ENCODE measurements around the gene BCAP31.
"Not testable (repeated sequence)": the region's sequence is repeated elsewhere in the genome, so short reads cannot be mapped to it uniquely, and the experiment has no call there.

The BCAP31 gene

DNA sequence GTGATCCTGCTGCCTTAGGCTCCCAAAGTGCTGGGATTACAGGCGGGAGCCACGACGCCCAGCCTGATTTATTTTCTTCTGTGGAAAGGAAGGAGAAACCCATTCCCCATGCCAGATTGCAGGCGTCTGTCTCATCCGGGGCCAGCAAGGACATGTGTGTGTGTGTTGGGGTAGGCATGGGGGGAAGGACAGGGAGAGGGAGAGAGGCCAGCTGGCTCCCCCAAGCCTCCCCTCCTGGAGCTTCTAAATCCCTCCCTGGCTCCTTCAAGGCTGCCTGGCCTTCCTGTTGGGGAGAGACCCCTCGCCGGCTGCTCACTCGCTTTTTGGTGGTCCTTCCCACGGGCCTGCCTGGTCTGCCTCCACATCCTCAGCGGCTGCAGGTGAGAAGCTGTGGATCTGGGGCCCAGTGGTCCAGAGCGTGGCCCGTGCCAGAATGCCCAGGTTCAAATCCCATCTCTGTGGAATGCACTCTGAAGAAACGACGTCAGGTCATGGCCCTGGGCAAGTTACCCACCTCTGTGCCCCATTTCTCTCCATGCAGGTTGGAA lies 38.5 kb upstream of the BCAP31 start:
- DNase-seq = no peak

DNA sequence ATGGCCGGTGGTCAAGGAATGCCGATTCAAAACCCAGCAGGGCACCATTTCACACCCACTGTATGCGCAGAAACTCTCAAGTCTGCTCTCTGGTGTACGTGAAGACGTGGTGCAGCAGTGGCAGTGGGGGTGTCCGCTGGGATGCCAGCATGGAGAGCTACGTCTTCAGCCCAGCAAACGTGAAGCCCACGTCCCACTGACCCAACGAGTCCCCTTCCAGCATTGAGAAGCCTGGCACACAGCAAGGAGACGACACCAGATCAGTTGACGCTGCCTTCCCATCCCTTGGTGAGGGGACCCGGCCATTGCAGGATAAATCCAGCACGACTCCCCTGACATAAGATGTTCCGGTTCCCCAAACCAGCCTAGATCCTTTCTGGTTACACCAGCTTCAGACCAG lies 37.7 kb upstream of the BCAP31 start:
- DNase-seq = no peak

DNA sequence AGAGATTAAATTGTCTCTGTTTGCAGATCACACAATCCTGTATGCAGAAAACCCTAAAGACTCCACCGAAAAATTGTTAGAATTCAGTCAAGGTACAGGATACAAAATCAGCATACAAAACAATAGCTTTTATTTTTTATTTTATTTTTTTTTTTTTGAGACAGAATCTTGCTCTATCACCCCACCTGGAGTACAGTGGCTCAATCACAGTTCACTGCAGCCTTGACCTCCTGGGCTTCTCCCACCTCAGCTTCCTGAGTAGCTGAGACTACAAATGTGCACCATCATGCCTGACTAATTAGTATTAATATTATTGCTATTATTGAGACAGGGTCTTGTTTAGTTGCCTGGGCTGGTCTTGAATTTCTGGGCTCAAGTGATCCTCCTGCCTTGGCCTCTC lies 30.9 kb upstream of the BCAP31 start:
- no peak for DNase-seq

DNA sequence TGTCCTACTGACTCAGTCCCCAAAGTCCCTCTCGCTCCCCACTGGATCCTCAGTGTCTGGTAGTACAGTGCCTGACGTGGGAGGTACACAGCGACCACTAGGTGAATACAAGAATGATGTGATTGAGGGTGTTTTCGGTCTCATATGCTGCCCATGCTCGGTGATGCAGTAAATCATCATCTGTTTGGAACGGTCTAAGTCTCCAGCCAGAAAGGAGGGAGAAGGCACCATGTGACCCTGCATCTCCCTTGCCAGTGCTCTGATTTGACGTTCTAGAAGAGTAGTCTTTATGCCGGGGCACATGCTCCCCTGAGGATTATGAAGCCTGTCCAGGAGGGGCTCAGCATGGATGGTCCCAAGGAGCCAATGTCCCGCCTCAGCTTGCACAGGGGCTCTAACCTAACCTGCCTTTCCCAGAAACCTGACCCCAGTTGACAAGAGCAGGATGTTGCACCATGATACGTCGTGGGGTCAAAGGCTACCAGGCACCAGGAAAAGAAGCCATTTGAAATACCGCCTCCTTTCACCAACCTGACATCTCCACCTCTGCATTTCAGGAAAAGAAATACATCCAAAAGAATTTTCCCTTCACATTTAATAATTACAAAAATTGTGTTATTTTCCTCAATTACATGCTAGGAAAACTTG lies 26.1 kb upstream of the BCAP31 start:
- DNase-seq = no peak

DNA sequence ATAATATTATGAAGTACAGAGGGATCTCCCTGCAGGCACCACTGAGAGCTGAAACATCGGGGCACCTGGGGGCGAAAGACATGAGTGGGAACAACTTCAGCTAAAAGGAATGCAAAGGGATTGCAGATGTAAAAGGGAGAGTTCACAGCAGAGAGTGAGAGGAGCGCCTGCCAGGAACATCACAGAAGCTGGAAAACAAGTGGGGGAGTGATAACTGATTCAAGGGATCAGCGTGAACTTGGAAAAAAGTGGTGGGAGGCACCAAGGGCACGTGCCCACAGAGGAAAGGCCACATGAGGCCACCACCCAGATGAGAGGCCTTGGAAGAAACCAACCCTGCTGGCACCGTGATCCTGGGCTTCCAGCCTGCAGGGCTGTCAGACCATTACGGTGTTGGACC lies 24.8 kb upstream of the BCAP31 start:
- not testable (repeated sequence) for DNase-seq

DNA sequence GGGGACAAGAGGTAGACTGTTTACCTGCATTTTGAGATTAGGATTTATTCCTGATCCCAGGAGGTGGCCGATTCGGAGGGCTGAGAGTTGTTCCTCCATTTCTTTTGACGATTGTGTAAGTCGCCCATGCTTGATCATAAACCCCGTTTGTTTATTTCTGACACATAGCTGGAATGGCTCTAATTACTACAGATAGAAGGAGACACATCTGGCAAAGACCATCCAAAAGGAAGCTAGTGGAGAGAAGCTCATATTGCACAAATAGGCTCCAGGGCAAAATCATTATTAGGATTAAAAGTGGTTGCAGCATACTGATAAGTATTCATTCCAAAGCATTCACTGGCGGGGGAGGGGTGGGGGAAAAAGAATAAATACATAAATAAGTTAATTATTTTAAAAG lies 22.8 kb upstream of the BCAP31 start:
- DNase-seq = not testable (repeated sequence)

DNA sequence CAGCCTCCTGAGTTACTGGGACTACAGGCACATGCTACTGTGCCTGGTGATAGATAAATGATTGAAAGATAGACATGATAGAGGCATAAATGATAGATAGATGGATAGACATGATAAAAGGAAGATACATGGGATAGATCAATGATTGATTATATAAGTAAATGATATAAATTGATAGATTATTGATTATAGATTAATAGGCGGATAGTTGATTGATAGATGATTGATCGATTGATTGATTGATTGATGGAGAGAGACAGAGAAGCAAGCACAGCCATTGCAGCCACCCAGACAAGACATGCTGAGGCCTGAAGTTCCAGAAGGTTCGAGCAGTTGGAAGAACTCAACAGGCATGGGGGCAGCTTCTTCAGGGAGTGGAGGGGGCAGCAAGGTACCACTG lies 22.2 kb upstream of the BCAP31 start:
- no peak for DNase-seq

DNA sequence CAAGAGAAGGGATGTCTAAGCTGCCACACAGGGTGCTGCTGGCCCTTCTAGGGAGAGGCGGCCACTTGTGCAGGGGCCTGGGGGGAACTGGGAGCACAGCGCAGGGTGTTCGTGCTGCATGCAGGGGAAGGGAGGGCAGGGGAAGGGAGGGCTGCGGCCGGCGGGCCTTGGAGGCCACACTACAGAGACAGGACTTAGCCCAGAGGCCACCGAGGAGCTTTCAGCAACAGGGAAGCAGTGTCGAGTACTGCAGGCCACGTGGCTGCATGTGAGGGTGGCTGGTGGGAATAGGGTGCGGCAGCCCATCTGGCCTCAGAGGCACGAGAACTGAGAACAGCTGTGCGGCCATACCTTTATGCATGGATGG lies 20.9 kb upstream of the BCAP31 start:
- DNase-seq = not testable (repeated sequence)

DNA sequence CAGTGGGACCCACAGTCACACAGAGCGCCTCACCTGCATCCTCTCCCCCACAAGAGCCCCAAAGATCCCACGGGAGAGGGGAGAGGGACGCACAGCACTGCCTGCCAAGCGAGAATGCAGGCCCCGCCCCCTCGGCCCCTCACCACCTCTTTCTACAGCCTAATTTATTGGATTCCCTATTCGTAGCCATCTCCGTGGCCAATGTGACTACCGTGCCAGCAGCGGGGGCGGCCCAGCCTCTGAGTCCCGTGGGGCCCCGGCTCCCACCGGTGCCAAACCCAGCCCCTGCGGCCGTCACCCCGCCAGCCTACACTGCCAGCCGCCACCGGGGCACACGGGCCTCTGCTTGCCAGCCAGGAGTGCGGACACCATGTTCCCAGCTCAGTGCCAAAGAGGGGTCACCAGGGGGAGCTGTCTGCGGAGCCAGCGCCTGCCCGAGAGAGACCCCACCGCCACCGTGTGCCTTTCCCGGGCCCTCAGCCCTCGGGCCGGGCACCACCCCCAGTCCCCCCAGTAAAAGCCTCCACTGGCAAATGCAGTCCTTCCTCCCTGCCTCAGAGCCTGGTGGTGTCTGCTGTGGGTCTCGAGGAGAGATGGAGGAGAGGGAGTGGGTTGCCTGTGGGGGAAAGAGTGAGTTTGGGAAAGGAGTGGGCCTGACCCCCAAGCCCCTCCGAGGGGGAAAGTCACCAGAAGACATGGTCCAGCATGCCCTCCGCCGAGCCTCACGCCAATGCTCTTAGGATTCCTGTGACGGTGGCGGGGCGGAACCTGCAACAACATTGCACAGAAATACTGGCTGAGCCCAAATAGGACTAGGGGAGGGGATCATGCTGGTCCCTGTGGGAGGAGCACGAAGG lies 20.3 kb upstream of the BCAP31 start:
- DNase-seq = no peak

DNA sequence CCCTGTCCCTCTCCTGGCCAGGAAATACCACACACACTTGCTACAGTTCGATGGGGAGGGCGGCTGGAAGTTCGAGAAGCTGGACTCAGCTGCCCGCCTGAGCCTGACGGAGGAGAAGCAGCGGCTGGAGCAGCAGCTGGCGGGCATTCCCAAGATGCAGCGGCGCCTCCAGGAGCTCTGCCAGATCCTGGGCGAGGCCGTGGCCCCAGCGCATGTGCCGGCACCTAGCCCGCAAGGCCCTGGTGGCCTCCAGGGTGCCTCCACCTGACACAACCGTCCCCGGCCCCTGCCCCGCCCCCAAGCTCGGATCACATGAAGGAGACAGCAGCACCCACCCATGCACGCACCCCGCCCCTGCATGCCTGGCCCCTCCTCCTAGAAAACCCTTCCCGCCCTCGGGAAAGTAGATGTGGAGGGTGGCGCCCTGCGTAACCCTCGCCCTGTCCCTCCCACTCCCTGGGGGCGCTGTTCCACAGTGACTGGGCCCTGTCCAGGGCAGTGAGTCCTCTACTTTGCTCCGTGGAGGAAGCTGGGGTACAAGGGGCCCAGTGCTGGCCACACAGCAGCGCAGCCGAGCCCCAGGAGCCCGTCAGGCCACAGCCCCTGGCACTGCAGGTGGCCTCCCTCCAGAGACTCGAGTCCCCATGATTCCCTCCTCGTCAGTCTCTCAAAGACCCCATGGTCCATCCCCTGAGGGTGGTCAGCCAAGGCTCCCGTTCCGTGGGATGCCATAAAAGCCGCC lies 19.5 kb upstream of the BCAP31 start:
- not testable (repeated sequence) for DNase-seq

DNA sequence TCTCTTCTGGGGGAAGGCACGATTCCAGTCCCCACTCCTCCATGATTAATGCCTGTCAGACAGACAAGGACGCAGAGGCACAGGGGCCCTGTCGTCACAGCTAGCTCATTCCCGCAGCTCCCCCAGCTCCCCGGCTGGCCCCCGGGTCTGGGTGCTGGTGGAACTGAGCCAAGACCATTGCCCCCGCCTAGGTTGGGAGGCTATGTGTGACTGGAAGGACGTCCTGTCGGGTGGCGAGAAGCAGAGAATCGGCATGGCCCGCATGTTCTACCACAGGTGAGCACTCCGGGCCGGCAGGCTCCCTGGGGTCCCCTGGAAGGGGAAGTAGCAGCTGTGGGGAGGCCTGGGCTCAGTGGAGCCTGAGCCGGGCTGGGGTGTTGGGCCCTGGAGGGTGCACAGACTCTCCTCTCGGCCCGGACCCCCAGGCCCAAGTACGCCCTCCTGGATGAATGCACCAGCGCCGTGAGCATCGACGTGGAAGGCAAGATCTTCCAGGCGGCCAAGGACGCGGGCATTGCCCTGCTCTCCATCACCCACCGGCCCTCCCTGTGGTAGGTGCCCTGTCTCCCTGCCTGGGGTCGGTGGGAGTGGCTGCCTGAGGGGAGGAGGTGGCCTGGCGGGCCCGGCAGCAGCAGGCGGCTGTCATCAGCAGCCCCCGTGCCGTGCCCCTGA lies 18.7 kb upstream of the BCAP31 start:
- DNase-seq = not testable (repeated sequence)

DNA sequence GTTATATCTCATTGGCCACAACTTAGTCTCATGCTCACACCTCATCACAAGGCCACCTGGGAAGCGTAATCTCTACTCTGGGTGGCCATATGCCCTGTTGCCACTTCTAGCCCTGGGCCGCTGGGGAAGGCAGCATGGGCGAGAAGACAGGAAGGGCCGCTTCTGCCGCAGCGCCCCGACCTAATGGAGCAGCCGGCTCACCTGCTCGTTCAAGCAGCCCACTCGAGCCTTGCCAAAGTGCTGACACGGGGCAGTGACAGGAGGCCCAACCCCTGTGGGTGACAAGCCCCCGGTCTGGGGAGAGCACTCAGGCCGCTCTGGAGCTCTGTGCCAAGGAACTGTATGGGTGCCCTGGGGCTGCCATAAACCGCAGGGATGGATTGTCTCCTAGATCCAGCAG lies 17.9 kb upstream of the BCAP31 start:
- DNase-seq = not testable (repeated sequence)

DNA sequence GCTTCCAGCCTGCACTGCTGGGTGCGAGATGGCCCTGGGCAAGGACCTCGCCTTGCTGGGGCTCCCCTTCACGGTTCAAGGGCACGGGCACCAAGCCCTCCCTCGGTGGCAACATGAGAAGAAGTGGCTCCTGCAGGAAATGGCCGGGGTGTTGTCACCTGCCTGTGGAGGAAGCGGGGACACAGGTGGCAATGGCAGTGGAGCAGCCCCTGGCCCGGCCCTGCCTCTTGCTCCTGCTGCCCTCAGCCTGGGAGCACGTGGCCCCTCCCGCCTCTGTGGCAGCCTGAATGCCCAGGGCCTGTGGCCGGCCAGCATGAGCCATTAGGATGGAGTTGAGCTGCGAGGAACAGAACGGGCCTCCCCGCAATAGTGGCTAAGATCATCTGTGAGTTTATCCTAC lies 17.3 kb upstream of the BCAP31 start:
- DNase-seq = no peak

DNA sequence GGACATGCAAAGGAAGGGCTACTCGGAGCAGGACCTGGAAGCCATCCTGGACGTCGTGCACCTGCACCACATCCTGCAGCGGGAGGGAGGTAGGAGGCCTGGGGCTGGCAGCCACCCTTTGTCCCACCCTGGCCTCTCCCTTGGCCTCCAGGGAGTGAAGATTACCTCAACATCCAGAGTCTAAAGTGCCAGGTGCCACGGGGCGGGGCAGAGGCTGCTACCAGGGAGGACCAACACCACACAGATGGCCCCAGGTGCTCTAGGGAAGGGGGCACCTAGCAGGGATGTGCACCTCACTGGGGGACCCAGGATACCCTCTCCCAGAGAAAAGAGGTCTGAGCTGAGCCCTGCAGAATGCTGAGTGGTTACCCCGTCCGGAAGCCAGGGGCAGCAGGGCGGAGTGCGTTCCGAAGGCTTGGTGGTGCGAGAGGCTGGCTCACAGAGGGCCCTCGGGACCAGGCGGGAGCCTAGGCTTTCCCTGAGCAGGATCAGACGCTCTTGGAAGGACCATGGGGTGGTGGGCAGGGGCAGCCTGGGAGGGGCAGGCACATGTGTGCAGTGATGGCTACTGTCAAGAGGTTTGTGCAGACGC lies 16.5 kb upstream of the BCAP31 start:
- DNase-seq = no peak

DNA sequence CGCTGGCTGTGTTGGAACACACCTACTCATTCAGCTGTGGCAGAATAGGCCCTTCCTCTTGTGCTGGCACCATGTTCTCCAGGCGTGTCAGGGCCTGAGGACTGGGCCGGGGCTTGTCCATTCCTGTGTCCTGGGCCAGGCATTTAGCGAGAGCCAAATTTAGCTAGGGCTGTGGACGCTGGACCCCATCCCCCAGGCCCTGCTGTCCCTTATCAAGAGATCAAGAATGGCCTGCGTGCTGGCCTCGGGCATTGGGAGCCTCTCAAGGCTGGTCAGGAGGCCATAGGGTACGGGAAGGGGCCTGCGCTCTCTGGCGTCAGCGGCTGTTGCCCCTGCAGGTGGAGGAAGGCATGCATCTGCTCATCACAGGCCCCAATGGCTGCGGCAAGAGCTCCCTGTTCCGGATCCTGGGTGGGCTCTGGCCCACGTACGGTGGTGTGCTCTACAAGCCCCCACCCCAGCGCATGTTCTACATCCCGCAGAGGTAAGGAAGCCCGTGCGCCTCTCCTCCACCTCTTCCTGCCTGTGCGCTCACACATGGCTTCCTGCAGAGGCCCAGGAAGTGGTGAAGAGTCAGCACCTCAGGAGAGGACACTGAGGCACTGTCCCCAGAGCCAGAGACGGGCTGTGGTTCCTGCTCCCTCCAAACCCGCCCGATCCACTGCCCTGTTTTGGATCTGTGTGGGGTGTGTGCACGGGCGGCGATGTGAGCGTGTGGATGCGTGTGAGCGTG lies 15.7 kb upstream of the BCAP31 start:
- DNase-seq = no peak

DNA sequence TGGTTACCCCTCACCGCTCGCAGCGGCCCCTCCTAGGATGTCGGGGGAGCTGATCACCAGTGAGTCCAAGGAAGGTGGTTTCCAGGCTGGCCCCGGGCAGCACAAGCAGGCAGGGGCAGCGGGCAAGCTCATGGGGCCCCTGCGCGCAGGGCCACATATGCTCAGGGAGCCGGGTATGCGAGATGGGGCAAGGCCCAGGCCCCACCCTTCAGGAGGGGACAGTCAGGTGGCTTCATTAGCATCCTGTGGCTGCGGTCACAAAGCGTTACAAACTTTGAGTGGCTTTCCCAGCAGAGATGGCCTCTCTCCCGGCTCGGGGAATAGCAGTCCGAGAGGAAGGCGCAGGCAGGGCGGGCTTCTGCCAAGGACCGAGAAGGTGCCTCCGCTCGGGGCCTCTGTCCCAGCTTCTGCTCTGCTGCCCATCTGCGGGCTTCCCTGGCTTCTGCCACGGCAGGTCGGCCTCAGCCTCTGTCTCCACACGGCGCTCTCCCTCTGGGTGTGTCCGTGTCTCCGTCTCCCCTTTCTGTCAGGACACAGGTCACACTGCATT lies 13.9 kb upstream of the BCAP31 start:
- no peak for DNase-seq

DNA sequence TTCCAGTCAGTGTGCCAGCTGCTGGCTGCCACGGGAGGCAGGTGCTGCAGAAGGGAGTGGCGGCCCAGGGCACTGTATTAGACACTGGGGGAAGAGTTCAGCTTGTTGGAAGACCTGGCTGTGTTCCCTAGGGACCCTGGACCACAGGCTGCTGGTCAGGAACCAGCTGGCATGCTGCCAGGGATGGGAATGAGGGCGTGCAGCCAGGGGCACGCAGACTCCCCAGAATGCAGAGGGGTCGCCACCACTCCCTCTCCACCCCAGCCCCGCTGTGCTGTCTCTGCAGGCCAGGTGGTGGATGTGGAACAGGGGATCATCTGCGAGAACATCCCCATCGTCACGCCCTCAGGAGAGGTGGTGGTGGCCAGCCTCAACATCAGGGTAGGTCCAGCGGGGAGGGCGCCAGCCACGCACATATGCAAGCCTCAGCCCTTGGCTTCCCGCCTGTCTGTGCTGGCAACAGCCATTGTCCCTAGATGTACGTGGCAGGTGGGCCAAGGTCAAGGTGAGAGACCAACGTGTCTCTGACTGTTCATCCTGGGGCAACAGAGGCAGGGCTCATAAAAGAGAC lies 12.8 kb upstream of the BCAP31 start:
- DNase-seq = no peak

DNA sequence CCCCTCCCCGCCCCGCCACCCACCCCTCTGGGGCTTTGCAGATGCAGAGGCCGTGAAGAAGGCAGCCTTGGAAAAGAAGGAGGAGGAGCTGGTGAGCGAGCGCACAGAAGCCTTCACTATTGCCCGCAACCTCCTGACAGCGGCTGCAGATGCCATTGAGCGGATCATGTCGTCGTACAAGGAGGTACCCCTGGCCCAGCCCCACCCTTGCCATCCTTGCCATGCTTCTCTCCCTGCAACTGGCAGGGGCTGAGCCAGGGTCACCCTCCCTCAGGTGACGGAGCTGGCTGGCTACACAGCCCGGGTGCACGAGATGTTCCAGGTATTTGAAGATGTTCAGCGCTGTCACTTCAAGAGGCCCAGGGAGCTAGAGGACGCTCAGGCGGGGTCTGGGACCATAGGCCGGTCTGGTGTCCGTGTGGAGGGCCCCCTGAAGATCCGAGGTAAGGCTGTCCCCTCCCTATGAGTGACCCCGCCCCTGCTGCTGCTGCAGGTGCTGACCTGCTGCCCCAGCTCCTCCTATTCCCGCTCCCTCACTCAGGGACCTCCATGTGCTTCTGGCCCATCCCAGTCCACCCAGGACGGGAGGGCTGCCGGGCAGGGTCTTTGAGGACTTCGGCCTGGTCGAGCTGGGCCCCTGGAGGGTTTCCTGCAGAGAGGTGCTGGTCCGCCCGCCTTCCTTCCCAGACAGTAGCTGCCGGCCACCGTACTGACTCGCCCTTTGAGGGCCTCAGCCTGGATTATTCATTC lies 12.1 kb upstream of the BCAP31 start:
- DNase-seq = no peak

DNA sequence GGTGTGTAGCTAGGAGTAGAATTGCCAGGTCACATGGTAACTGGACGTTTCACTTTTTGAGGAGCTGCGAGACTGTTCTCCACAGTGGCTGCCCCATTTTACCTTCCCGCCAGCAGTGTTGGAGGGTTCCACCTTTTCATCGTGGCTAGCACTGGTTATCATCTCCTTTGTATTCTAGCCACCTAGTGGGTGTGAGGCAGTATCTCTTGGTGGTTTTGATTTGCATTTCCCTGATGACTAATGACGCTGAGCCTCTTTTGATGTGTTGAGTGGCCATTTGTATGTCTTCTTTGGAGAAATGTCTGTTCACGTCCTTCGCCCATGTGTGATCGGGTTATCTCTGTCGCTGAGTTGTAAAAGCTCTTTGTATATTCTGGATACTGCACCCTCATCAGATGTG lies 11.1 kb upstream of the BCAP31 start:
- no peak for DNase-seq

DNA sequence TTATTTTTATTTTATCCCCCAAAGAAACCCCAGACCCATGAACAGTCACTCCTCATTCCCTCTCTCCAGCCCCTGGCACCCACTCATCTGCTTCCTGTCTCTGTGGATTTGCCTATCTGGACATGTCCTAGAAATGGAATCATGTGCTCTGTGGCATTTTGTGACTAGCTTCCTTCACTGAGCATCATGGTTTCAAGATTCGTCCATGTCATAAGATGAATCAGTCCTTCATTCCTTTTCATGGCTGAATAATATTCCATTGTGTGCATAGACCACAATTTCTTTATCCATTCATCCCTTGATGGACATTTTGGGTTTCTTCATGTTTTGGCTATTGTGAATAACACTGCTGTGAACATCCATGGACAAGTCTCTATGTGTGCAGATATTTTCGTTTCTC lies 10.7 kb upstream of the BCAP31 start:
- no peak for DNase-seq
